Measurements from ENCODE around the gene MFRP.

Gene MFRP

DNA sequence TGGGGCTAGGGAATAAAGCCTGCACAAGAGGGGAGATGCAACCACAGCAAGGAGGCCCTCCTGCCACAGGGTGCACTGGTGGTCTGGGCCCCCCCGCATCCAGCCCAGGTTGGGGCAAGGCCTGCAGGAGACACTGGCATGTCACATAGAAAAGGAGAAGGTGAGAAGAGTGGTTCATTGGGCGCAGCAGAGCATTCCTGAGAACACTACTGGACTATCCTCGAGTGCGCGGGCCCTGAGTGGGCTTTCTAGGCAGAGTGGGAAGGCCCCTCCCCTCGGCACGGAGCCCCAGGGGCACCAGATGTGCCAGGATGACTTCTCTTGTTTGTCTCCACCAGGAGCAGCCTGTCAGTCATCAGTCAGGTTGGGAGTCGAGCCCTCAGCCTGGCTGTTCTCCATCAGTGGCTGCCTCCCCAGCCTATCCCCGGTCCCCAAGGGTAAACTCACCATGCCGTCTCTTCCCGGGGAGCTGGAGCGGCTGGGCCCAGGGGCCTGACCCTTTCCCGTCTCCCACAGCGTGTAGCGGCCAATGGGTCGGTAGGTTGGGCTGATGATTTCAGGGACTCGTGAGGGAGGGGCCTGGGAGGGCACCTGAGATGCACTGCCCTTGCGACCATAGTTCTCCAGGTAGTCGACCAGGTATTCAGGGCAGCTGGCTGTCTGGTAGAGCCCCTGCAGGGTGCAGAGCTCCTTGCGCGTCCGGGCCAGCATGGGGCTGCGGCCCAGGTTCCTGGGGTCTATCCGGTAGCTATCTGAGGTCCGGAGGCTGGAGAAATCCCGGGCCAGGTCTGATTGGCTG lies 26.0 kb upstream of the MFRP start:
- DNase-seq, result no peak

DNA sequence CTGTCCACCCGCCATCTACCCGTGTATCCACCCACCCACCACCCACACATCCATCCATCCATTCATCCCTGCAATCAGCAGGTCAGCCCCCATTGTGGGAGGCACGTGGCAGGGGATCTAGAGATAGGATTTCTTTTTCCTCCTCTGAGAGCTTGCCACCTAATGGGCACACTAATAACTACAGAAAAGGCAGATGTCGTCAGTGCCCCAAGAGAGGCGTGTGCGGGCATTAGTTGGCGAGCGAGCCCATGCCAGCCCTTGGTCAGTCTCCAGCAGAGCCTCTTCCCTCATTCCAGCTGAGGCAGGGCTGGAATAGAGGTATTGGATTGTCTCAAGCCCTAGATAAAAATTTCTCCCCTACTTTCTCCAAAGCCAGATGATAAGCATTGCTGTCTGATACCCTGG lies 25.3 kb upstream of the MFRP start:
- peak; percentile 14 for DNase-seq

DNA sequence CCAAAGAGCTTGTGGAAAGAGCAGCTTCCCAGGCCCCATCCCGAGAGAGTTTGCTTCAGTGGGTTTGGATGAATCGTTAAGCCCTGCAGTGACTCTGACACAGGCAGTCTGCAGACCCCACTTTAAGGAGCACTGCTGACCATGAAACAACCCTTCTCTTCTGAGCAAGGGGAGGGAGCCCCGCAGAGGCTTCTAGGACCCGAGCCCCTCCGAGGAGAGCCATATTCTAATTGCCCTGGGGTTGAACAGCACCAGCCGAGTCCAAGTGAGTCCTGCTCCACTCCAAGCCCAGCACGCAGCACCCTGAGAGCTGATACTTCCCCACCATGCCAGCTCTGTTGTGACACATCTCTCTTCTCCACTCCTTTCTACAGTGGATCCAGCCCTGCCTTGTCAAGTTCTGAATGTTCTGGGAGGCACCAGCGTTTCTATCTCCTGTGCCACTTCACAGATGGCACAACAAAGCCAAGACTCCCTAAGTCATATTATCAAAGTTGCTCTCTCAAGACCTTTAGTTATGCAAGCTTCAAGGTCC lies 24.6 kb upstream of the MFRP start:
- no peak for DNase-seq

DNA sequence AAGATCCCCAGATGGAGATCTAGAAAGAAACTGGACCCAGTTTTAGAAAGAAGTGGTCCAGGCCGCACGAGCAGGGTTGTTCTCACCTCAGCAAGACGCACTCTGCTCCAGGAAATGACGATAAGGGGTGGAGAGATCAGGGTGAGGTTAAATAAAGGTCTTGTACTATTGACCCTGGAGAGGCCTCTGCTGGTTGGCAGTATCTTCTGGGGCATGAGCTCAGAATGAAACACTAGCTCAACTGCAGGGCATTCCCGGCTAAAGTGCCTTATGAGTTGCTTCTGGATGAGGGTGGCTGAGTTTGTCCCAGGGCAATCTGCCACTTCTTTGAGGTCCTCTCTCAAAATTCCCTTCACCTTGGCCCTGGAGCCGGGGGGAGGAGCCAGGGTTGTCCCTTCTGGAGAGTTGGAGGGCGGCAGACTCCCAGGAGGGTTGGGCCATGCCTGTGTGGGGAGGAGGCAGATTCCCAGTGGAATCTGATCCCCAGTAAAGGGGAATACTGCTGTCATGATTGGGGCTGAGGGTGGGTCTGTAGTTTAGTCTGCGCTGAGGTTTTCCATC lies 24.1 kb upstream of the MFRP start:
- DNase-seq, result no peak

DNA sequence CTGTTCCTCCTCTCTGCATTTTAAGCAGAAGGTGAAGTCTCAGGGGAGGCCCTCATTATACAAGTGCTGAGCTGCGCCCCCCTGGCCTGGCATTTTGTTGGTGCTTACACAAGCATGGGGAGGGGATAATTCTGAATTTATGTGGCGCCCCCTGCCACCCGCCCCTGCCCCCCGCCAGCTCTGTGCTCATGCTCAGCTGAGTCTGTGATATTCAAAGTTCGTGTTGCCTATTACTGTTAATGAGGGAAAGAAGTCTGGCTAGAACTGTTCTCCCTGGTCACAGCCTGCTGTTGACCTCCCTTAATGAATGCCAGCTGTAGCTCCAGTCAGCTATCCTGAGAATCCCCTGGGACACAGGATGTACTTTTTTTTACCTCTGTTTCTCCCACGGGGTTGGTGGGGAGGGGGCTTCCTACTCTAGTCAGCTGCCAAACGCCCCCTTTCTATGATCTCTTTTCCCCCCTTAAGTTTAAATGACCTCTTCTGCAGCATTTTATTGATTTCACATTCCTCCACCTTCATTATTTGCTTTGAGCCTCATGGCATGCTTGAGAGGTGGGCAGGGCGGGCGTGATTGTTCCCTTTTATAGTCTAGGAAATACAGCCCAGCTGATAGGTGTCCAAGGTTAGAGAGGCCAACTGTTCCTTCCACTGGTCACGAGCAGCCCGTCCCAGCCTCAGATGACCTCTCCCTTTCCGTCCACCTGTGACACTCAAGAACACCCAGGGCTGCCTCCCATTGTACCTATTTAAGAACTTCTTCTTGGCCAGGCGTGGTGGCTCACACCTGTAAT lies 22.8 kb upstream of the MFRP start:
- DNase-seq, result no peak

DNA sequence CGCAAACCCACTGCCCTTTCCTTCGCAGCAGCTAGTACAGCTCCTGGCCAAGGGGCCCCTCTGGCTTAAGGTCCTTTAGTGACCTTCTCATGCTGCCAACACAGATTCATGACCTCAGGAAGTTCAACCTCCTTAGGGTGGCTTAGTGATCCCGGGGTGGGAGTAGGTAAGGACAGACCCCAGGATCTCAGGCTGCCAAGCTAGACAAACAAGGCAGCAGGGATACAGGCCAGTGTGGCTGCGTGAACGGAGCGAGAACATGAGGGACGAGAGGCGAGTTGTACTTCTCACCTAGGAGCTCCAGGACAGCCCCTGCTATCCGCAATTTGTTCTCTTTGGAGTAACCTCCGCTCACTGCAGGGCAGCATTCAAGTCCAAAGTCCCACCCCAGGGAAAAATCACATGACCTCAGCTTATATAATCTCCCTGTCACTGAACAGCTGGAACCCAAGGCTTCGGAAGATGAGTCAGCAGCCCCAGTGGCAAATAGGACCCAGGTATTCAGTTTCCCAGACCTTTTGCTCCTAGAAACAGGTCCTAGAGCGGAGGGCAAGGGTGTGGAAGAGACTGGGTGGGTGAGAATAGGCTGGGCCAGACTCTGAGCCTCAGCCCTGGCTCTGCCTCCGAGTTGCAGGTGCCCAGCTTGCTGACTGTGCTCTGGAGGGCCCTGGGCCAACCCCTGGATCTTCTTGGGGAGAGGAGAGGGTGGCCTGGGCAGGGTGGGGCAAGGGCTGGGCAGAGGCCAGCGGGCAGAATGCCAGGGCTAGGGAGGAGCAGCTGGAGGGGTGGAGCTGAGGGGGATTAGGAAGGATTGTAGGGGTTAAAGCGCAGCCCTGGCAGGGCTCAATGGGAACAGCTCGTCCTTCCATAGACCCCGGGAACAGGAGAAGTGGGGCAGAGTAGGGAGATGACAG lies 21.9 kb upstream of the MFRP start:
- no peak for DNase-seq

DNA sequence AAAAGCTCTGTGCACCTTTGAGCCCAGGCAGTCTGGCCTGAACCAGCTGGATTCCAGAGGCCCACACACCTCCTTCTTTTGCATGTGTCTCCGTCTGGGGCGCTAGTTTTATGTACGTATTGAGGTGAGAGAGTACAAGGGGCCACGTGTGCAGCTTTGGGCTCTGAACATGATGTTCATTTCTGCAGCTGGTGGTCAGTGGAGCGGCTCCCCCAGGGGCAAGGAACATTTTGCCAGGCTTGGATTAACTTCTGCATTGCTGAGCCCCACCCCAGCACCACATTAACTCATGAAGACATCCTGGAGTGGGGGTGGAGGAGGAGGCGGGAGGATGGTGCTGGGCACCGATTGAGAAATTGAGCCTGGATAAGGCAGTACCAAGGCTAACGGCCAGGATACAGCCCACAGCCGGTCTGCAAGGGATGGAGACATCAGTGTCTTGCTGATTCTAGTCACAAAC lies 21.2 kb upstream of the MFRP start:
- DNase-seq, result no peak

DNA sequence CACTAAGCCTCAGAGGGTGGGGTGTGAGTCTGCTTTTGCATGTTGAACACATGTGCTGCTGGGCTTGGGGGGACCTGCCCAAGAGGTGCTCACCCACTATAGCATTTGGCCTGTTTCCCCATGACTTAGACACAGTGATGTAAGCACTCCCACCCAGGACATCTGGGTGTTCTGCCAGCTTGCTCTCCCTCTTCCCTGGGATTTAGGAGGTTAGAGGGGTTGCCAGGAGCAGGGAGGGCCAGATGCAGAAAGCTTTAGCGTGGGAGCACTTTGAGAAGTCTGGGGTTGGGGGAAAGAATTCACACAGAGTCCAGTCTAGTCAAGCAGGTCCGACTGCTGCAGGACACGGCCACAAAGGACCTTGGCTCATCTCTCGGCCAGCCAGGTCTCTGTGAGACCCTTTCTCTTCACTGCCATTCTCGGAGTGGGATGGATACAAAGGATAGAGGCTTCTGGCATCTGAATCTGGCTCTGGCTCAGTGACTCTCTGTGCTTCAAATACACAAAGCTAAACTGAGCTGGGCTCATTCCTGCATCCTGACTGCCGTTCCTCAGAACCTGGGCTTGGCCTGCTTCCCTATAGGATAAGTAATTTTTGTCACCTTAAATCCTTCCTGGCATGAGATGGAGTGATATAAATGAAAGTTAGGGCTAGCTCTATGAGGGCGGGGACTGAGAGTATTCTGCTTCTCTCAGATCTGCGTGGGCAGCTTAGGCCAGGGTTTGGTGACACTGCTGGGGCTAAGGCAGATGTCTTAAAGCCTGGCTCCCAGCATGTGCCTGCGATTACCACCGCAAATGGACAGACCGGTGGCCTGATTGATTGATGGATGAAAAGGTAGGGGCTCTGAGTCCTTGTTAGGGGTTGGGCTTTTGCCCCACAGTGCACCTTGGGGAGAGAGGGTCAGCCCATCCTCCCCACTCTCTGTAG lies 20.4 kb upstream of the MFRP start:
- DNase-seq, result no peak

DNA sequence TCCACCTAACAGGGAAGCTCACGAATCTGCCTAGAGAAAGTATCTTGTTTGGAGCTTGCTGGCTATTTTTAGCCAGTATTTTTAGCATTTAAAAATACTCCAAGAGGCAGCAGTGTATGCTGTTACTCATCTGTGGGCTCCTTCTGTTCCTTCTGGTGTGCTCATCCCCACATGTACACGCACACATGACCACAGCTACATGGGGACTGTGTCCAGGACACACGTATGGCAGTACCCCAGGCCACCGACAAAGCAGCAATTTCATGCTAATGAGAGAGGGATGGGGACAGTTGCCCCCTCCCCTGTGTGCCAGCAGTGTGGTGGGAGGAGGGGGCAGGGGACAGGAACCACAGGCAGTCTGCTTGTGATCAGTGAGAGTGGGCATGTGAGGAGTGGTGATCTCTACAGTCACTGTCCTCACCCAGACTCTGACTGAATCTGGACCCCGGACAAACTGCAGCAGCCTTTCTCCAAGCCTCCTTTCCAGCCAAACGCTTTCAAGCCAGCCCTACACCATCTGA lies 18.6 kb upstream of the MFRP start:
- DNase-seq, result no peak

DNA sequence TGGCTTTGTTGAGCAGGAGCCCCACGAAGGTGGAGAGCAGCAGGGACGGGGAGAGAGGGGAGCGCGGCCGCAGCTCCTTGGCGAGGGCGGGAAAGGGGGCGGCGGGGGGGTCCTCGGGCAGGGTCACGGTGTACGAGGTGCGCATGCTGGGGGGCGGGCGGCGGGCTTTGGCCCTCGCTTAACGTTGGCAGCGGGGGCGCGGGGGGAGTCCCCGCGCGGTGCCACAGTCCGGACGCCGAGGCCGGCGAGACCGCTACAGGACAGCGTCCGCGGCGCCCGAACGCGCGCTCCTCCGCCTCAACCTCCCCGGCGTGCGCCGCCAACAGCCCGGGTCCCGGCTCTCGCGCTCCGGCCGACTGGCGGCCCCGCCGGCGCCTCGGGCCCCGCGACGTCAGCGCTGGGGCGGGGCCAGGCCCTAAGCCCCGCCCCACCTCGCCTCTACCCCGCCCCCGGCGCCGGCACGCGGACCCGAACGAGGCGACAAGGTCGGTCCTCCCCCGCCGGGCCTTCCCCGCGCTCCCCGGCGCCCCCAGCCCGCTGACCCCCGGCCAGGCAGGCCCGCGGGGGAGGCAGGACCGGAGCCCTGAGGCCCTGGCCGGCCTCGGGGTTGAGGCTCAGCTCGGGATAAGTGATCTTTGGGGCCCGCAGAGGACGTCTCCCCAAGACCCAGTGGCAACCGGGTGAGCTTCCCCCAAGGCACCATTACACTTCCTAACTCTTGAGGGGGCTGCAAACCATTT lies 17.5 kb upstream of the MFRP start:
- DNase-seq, result peak; percentile 12

DNA sequence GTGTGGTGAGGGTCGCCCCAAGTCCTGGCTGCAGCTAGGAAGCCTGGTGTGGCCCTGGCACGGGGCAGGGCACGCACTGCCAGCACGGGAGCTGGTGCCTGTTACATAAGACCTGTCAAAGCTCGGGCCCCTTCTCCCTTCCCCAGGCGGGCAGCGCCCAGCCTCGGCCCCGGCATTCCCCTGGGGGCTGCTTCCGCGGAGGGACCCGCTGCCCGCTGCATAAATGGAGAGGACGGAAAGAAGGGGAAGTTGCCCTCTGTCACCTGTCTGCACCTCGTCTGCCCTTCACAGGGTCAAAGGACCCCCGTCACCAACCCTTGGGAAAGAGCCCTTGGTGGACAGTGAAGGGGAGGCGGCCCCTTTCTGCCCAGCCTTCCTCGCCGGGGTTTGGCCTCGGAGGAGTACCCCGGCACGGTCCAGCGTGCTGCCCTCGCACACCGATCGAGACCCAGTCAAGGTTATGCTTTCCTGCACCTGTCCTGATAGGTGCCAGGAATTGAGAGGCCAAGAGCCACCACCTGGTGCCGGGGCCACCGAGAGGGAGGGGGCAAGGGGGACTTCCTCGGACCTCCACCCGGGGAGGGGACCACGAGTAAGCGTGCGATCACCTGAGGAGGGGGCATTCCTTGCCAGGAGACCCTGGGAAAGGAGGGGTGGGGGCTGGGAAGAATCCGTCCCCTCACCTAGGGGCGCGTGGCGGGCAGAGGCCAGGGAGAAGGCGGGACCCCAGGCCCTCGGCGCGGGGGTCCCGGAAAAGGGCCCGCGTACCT lies 16.8 kb upstream of the MFRP start:
- DNase-seq, result no peak

DNA sequence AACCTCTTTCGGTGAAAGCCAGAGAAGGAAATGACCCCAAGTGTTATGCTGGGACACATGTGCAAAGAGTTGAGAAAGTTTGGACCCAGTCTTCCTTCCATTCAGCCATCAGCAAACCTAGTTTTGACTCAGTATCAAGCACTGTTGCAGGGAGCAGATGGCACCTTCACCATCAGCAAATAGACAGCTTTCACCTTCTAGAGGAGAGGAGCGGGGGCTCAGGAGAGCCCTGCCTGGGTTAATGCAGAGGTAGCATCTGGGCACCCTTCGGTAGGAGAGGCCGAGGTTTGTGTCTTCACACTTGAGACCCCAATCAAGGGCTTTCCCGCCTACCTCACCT lies 16.2 kb upstream of the MFRP start:
- no peak for DNase-seq

DNA sequence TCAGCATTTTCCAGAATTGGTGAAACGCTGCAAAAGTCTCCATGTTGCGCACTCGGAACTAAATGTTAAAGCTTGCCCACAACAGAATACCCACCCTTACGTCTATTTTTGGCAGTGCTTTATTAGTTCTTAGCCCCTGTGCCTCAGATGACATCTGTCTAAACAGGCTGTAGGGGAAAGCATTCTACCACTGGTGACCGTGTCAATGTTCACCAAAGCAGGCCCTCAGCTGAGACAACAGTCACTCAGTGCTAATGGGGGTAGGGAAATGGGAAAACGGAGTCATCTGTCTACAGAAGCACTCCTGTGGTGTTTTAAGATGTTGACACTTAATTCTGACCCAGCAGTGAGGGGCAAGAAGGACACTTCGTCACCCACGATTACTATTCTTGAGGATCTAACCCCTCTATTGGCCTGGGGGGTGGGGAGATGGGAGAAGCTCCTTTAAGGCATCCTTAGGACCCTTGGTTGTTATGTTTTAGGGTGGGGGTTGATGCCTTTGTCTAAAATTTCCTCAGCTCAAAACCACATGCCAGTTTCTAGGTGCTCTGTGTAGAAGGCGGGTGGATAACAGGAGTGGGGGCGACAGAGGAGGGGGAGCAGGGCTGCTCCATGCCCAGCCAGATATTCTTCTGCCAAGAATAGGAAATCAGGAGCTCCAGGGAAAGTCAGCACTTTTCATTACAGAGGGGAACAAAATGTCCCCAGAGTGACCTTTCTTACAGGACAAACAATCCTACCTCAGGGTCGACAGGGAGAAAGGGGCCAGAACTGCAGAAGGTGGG lies 15.6 kb upstream of the MFRP start:
- no peak for DNase-seq

DNA sequence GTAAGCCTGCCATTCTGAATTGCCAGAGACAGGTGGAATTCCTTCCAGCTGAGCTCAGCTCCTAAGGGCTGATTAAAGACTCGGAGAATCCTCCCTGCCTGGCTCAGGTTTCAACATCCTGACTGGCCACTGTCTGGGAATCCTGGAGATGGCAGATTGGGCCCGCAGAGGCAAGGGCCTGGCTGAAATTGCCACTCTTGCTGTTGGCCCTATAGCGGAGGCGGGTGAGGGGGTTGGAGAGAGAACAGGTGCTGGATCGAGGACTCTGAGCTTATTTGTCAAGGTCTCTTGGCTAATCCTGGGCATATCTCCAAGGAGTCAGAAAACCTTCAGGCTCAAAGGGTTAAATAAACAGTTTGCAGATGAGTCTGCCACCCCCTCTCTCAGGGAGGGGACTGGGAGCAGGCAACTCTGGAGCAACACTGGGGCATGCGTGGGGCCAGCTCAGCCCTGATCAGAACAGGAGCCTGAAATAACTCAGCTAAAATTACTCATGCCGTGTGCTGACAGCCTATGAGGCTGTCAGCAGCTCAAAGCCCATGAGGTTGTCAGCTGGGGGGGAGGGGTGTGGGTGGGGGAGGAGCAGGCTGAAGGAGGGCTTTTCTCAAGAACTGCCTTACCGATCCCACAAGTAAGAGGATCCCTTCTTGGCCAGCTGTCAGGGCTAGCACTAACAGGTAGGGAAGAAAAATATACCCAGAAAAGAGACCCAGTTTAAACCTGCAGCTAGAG lies 14.7 kb upstream of the MFRP start:
- no peak for DNase-seq

DNA sequence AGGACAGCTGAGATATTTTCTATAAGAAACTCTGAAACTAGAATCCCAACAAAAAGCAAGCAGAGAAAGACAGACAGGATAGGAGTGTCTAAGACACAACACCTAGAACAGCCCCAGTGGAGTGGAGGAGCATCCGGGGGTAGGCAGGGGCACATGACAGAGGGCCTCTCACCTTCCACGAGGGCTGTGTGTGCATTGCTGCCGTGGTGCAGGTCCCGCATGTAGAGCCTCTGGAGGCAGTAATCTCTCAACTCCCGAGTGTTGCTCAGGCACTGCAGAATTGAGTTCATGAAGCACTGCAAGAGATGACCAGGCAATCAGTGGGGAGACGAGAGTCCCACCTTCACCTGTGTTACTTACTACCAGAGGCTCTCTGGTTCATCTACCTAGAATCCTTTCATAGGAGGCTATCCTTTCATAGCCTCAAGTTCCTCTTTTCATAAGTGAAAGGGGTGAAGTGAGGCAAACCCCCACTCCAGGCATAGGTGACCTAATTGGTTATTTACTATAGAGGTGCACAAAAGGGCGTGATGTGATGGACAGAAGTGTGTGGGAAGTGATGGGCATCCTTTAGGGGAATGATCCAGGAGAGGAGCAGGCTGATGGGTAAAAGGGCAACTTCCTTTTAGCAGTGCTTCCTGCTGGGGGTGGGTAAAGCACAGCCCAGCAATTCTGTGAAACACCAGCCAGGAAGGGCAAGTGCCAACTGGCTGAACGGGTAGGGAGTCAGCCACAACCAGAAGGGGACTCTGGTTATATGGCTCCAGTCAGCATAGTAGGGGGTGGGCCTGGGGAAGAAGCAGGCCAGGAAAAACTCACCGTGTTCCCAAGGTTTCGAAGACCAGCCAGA lies 13.1 kb upstream of the MFRP start:
- DNase-seq, result no peak

DNA sequence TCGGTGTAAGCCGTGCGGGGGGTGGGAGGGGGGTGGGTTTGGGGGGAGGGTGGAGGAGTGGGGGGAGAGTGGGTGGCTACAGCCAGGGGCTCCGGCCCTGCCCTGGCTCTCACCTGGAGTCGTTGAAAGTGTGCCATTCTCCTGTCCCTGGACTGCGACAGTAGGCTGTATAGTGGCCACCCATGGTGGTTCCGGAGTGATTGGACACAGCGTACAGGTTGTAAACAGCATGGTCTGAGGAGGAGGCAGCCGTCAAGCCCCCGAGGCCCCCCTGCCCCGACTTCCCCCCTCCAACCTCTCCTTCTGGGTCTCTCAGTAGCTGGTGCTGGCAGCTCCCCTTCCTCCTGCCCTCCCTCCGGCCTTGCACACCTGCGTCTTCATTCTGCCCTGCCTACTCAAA lies 10.6 kb upstream of the MFRP start:
- DNase-seq, result no peak

DNA sequence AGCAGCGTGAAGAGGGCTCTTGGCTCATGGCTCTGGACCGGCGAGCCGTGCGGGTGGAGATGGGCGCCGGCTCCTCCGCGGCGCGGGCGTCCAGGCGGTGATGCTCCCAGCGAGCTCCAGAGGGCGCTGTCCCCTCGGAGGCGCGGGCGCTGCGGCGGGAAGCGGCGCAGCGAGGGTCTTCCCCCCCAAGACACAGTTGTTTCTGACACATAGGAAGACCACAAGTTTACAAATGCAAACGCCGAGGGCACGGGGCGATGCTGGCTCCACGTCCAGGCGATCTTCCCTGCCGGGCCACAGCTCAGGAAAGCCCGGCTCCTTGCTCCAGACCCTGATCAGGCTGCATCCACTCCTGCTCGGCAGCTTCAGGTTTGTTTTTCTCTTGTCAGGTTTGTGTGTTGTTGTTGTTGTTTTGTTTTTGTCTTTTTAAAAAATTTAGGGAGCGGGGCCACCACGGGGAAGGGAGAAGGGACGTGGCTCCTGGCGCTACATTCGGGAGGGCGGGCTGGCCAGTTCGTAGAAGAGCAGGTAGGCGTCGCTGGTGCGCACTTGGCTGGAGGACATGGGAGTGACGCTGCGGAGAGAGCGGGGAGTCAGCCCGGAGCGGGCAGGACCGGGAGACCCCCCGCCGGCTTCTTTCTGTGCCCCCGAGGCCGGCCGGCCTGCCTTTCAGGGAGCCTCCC lies 10.0 kb upstream of the MFRP start:
- DNase-seq, result no peak

Measured in DMS153 (cell line).